ENCODE results near the gene STK35.

GRCh38 chr20:2142649-2143048 is 41.0 kb downstream of the STK35 start:
- no peak for TF ChIP-seq CTCF (IDR thresholded peaks at IDR 0.05; ENCODE audit: low read depth, low read length, poor library complexity, severe bottlenecking)
- TF ChIP-seq EZH2phosphoT487 (IDR thresholded peaks at IDR 0.05; ENCODE audit: borderline replicate concordance, low read length), result no peak
